IMR-90 (cell line): Measurements from ENCODE around the gene ZNF132. TPM values are rescaled to one million over a fixed set of nuclear protein-coding genes. Genes with fewer than 3 reads are reported as not detected.

Experiments used
- ATAC-seq: fragments of 200-7000 bp; cut with Tn5 transposase; 2 replicates; pipeline ENCODE4 v1.9.1; 2020; ENCODE audit warnings: low read depth, mild to moderate bottlenecking, moderate library complexity
- BruUV-seq: library from RNA; stranded (reverse); fragments of 400-500 nt; replicated peaks from 2 replicates; lab custom pipeline; 2021; lab: Mats Ljungman, UMichigan
- CTCF ChIA-PET: fragments of 300-600 bp; formaldehyde crosslinking; extraction: SDS; loops from one replicate; lab custom pipeline; 2021; ENCODE audit warnings: antibody characterized with exemption; lab: Yijun Ruan, JAX
- POLR2A ChIA-PET: fragments of 300-600 bp; sonication (Branson Sonifier 250); formaldehyde crosslinking; loops from one replicate; lab custom pipeline; 2022; ENCODE audit warnings: antibody characterized with exemption; ENCODE audit not compliant: unreplicated experiment; lab: Charles Lee
- DNase-seq: peaks from one replicate; pipeline ENCODE4 v3.0.0; 2013
- H2AFZ ChIP-seq: replicated peaks from 2 replicates; pipeline ENCODE3; 2013; ENCODE audit warnings: low read length, mild to moderate bottlenecking; ENCODE audit not compliant: poor library complexity
- H2AK5ac ChIP-seq: 2 replicates; pipeline ENCODE4 v1.6.1; 2013; ENCODE audit warnings: low read depth, low read length, inconsistent platforms
- H2AK9ac ChIP-seq: replicated peaks from 2 replicates; pipeline ENCODE3; 2013; ENCODE audit warnings: mild to moderate bottlenecking, low read depth, low read length, moderate library complexity; ENCODE audit not compliant: poor library complexity
- H2BK120ac ChIP-seq: 2 replicates; pipeline ENCODE4 v1.6.1; 2013; ENCODE audit warnings: low read depth, low read length, inconsistent platforms
- H2BK15ac ChIP-seq: 3 replicates; pipeline ENCODE4 v1.6.1; 2013; ENCODE audit warnings: low read depth, low read length, inconsistent platforms
- H2BK20ac ChIP-seq: 2 replicates; pipeline ENCODE4 v1.6.1; 2013; ENCODE audit warnings: low read depth, mild to moderate bottlenecking, inconsistent platforms, low read length, moderate library complexity
- H2BK5ac ChIP-seq: 2 replicates; pipeline ENCODE4 v1.6.1; 2013; ENCODE audit warnings: mild to moderate bottlenecking, low read depth, low read length, inconsistent platforms; ENCODE audit not compliant: poor library complexity, severe bottlenecking
- H3K14ac ChIP-seq: replicated peaks from 2 replicates; pipeline ENCODE4 v1.6.1; 2013; ENCODE audit warnings: low read depth, low read length, inconsistent platforms
- H3K18ac ChIP-seq: 2 replicates; pipeline ENCODE4 v1.6.1; 2013; ENCODE audit warnings: low read depth, low read length, control low read depth
- H3K23ac ChIP-seq: 2 replicates; pipeline ENCODE4 v1.6.1; 2013; ENCODE audit warnings: low read depth, low read length, inconsistent platforms
- H3K27ac ChIP-seq: 2 replicates; pipeline ENCODE4 v1.5.1; 2013; ENCODE audit warnings: mild to moderate bottlenecking, control low read depth, low read length; ENCODE audit not compliant: insufficient read depth
- H3K27me3 ChIP-seq: 2 replicates; pipeline ENCODE4 v1.6.1; 2013; ENCODE audit warnings: low read length; ENCODE audit not compliant: control insufficient read depth, insufficient read depth
- H3K36me3 ChIP-seq: 2 replicates; pipeline ENCODE4 v1.6.1; 2013; ENCODE audit warnings: low read length, mixed read lengths; ENCODE audit not compliant: control insufficient read depth, insufficient read depth
- H3K4ac ChIP-seq: 2 replicates; pipeline ENCODE4 v1.6.1; 2013; ENCODE audit warnings: low read depth, low read length, inconsistent platforms
- H3K4me1 ChIP-seq: 2 replicates; pipeline ENCODE4 v1.6.1; 2013; ENCODE audit warnings: low read length, mixed read lengths; ENCODE audit not compliant: control insufficient read depth, insufficient read depth
- H3K4me2 ChIP-seq: 2 replicates; pipeline ENCODE4 v1.6.1; 2013; ENCODE audit warnings: low read depth, mild to moderate bottlenecking, control low read depth, low read length, moderate library complexity
- H3K4me3 ChIP-seq: 2 replicates; pipeline ENCODE4 v1.5.1; 2013; ENCODE audit warnings: low read depth, mild to moderate bottlenecking, control low read depth, low read length, moderate library complexity; ENCODE audit not compliant: insufficient read depth
- H3K56ac ChIP-seq: 2 replicates; pipeline ENCODE4 v1.6.1; 2013; ENCODE audit warnings: low read length, inconsistent platforms; ENCODE audit not compliant: insufficient read depth; ENCODE audit errors: extremely low read depth
- H3K79me1 ChIP-seq, 2 experiments: 2 replicates each; pipeline ENCODE4 v1.6.1; 2013; ENCODE audit warnings: low read length in 2 of 2, inconsistent platforms in 1 of 2, low read depth in 1 of 2
- H3K9ac ChIP-seq: 2 replicates; pipeline ENCODE4 v1.6.1; 2013; ENCODE audit warnings: low read depth, low read length, control low read depth
- H3K9me1 ChIP-seq: 2 replicates; pipeline ENCODE4 v1.6.1; 2013; ENCODE audit warnings: low read length, inconsistent platforms; ENCODE audit not compliant: insufficient read depth
- H3K9me3 ChIP-seq: 2 replicates; pipeline ENCODE4 v1.6.1; 2013; ENCODE audit warnings: low read length; ENCODE audit not compliant: control insufficient read depth, insufficient read depth
- H4K20me1 ChIP-seq: 2 replicates; pipeline ENCODE4 v1.6.1; 2013; ENCODE audit warnings: low read length, inconsistent platforms; ENCODE audit not compliant: insufficient read depth
- H4K5ac ChIP-seq: 2 replicates; pipeline ENCODE4 v1.6.1; 2013; ENCODE audit warnings: mild to moderate bottlenecking, low read depth, low read length, control low read depth
- H4K8ac ChIP-seq, 2 experiments: 2 replicates each; pipeline ENCODE4 v1.6.1; 2013; ENCODE audit warnings: low read depth in 2 of 2, low read length in 2 of 2, control low read depth in 1 of 2, inconsistent platforms in 1 of 2
- H4K91ac ChIP-seq: 2 replicates; pipeline ENCODE4 v1.6.1; 2013; ENCODE audit warnings: low read depth, low read length, inconsistent platforms; ENCODE audit not compliant: insufficient read depth
- BHLHE40 ChIP-seq: fragments of 150-350 bp; IDR thresholded peaks from 2 replicates; pipeline ENCODE4 v1.6.1; 2016; ENCODE audit warnings: mild to moderate bottlenecking, low read depth, low read length
- CEBPB ChIP-seq: IDR thresholded peaks from 2 replicates; pipeline ENCODE4 v1.6.1; 2012; ENCODE audit warnings: low read depth, low read length, improper control_type of control experiment
- CHD1 ChIP-seq: IDR thresholded peaks from 2 replicates; pipeline ENCODE4 v1.6.1; 2012; ENCODE audit warnings: low read depth, low read length, improper control_type of control experiment
- CTCF ChIP-seq: conservative IDR thresholded peaks from 2 replicates; pipeline ENCODE4 v1.5.1; 2012; ENCODE audit warnings: mild to moderate bottlenecking, low read depth, low read length, improper control_type of control experiment
- FOS ChIP-seq: fragments of 150-350 bp; IDR thresholded peaks from 2 replicates; pipeline ENCODE4 v1.6.1; 2016; ENCODE audit warnings: low read depth, low read length
- MAFK ChIP-seq: IDR thresholded peaks from 2 replicates; pipeline ENCODE4 v1.6.1; 2012; ENCODE audit warnings: low read depth, low read length, improper control_type of control experiment
- MAZ ChIP-seq: IDR thresholded peaks from 2 replicates; pipeline ENCODE4 v1.6.1; 2012; ENCODE audit warnings: low read depth, mild to moderate bottlenecking, low read length, improper control_type of control experiment, moderate library complexity, borderline replicate concordance
- MXI1 ChIP-seq: IDR thresholded peaks from 2 replicates; pipeline ENCODE4 v1.6.1; 2012; ENCODE audit warnings: low read depth, mild to moderate bottlenecking, low read length, moderate library complexity, borderline replicate concordance
- NFE2L2 ChIP-seq: fragments of 150-350 bp; IDR thresholded peaks from 2 replicates; pipeline ENCODE4 v1.6.1; 2016; ENCODE audit warnings: low read depth, mild to moderate bottlenecking, low read length
- POLR2A ChIP-seq: IDR thresholded peaks from 2 replicates; pipeline ENCODE4 v1.6.1; 2012; ENCODE audit warnings: mild to moderate bottlenecking, low read depth, low read length
- RCOR1 ChIP-seq: IDR thresholded peaks from 2 replicates; pipeline ENCODE4 v1.6.1; 2012; ENCODE audit warnings: mild to moderate bottlenecking, low read length, improper control_type of control experiment; ENCODE audit not compliant: insufficient replicate concordance
- RFX5 ChIP-seq: IDR thresholded peaks from 2 replicates; pipeline ENCODE4 v1.8.0; 2012; ENCODE audit warnings: low read depth, mild to moderate bottlenecking, low read length, moderate library complexity
- SMC3 ChIP-seq: fragments of 150-350 bp; IDR thresholded peaks from 2 replicates; pipeline ENCODE4 v1.6.1; 2016; ENCODE audit warnings: low read depth, mild to moderate bottlenecking, antibody characterized with exemption, low read length, moderate library complexity
- WGBS, 2 experiments: methylation state at CpG; one replicate each; pipeline versions ENCODE4 v1.1.5 to v1.1.7; 2013; ENCODE audit warnings: missing lambda C conversion rate in 2 of 2; ENCODE audit not compliant: insufficient read length in 1 of 2; ENCODE audit errors: extremely low coverage in 2 of 2; 5-methylcytosine and 5-hydroxymethylcytosine counted together
- dilution Hi-C: fragments of 300-500 bp; cut with HindIII; formaldehyde crosslinking; loops from one replicate; pipeline ENCODE4 v1.14.3; 2018; ENCODE audit warnings: low sequenced_read_pairs; ENCODE audit not compliant: unreplicated experiment
- in situ Hi-C: fragments of 300-500 bp; cut with MboI; formaldehyde crosslinking; loops from 3 replicates; pipeline ENCODE4 v1.14.3; 2019; ENCODE audit warnings: low sequenced_read_pairs, inconsistent platforms, mixed read lengths
- intact Hi-C: fragments of 100-400 bp; cut with micrococcal nuclease; formaldehyde crosslinking; loops from 2 replicates; pipeline ENCODE4 v1.10.0; 2022
- polyA plus RNA-seq, 3 experiments: library from polyadenylated mRNA; depleted of rRNA; stranded (reverse); fragments of >200 nt; gene quantifications; 2 replicates each; pipeline ENCODE4 v1.2.3, GENCODE V29; 2012; ENCODE audit warnings: low replicate concordance in 1 of 3
- total RNA-seq: library from RNA; depleted of rRNA; stranded (reverse); fragments of >200 nt; gene quantifications from 2 replicates; pipeline ENCODE4 v1.2.3, GENCODE V29; 2012
- TF ChIP-seq, protein P1 (sequence below): fragments of 150-350 bp; IDR thresholded peaks from 2 replicates; pipeline ENCODE4 v1.6.1; 2017; ENCODE audit warnings: mild to moderate bottlenecking, antibody characterized with exemption, low read length, low read depth
- TF ChIP-seq, protein P2 (sequence below): fragments of 150-350 bp; IDR thresholded peaks from 2 replicates; pipeline ENCODE4 v1.6.1; 2016; ENCODE audit warnings: low read depth, mild to moderate bottlenecking, low read length, moderate library complexity, borderline replicate concordance

ZNF132 gene
- total and polyA plus RNA-seq, 2 of the 4 experiments (the other 2 are of a cell fraction) = 2.4 to 13.6 TPM

- peaks cover under 1 to 28% of the 10 kb centered on the region in 2 experiments; a peak in 3 of 4 replicates for H3K79me1 ChIP-seq
- no peak overlapping the region for H4K91ac ChIP-seq
- H2AK5ac ChIP-seq = no peak overlapping the region
- H3K23ac ChIP-seq = no peak overlapping the region
- peaks cover 21% of the 10 kb centered on the region for H3K36me3 ChIP-seq
- no peak overlapping the region for H2BK20ac ChIP-seq
- no peak overlapping the region for H2AFZ ChIP-seq
- no peak overlapping the region for H2BK5ac ChIP-seq
- H3K27ac ChIP-seq = no peak overlapping the region
- no peak overlapping the region for H3K9ac ChIP-seq
- no peak overlapping the region for H3K4me2 ChIP-seq
- no peaks in the 10 kb centered on the region for H3K9me3 ChIP-seq
- no peak overlapping the region for H2AK9ac ChIP-seq
- no peak overlapping the region for H2BK15ac ChIP-seq
- DNase-seq (no peak), ATAC-seq (no peak)
- H3K9me1 ChIP-seq = no peaks in the 10 kb centered on the region
- H3K4ac ChIP-seq = no peak overlapping the region
- H3K4me3 ChIP-seq = no peak overlapping the region
- TF ChIP-seq CEBPB (no peak), CTCF (no peak), MAZ (no peak), RFX5 (no peak), CHD1 (no peak), POLR2A (no peak), MXI1 (no peak), FOS (no peak), BHLHE40 (no peak), SMC3 (no peak), NFE2L2 (no peak), RCOR1 (no peak), MAFK (no peak)
- TF ChIP-seq, protein P1, sequence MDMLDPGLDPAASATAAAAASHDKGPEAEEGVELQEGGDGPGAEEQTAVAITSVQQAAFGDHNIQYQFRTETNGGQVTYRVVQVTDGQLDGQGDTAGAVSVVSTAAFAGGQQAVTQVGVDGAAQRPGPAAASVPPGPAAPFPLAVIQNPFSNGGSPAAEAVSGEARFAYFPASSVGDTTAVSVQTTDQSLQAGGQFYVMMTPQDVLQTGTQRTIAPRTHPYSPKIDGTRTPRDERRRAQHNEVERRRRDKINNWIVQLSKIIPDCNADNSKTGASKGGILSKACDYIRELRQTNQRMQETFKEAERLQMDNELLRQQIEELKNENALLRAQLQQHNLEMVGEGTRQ = no peak
- TF ChIP-seq, protein P2, sequence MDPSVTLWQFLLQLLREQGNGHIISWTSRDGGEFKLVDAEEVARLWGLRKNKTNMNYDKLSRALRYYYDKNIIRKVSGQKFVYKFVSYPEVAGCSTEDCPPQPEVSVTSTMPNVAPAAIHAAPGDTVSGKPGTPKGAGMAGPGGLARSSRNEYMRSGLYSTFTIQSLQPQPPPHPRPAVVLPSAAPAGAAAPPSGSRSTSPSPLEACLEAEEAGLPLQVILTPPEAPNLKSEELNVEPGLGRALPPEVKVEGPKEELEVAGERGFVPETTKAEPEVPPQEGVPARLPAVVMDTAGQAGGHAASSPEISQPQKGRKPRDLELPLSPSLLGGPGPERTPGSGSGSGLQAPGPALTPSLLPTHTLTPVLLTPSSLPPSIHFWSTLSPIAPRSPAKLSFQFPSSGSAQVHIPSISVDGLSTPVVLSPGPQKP = no peak
- ChIA-PET CTCF (no interaction called here), POLR2A (no interaction called here)
- H2BK120ac ChIP-seq = no peak overlapping the region
- in situ Hi-C loops (no loop called here), dilution Hi-C loops (no loop called here), intact Hi-C loops (no loop called here)
- H3K18ac ChIP-seq = no peak overlapping the region
- no peak overlapping the region for H4K5ac ChIP-seq
- H4K8ac ChIP-seq = no peak overlapping the region
- 92% methylated on average over 2 of the region's 4 CpGs; no CpG with 5 or more reads in 1 of the 2 experiments for WGBS, 2 experiments
- no TSS peak for BruUV-seq
- no peaks in the 10 kb centered on the region for H3K27me3 ChIP-seq
- H3K14ac ChIP-seq = no peak overlapping the region
- no peak overlapping the region for H3K56ac ChIP-seq
- H3K4me1 ChIP-seq = peaks cover 5% of the 10 kb centered on the region
- H4K20me1 ChIP-seq = peaks cover 19% of the 10 kb centered on the region
These were observed 41.9 kb downstream of the ZNF132 start for GRCh38 chr19:58398087-58398486.
